ENCODE results near the gene DRD4.

DRD4 gene

GRCh38 chr11:621838-622237, 15.2 kb upstream of the DRD4 start:
- DNase-seq (ENCODE audit: low read depth in 2 of 2) = no peak

GRCh38 chr11:623349-623869, 13.7 kb upstream of the DRD4 start:
- DNase-seq (ENCODE audit: low read depth in 2 of 2) = no peak

GRCh38 chr11:623999-624704, 12.9 kb upstream of the DRD4 start:
- DNase-seq (ENCODE audit: low read depth in 2 of 2) = no peak

GRCh38 chr11:624705-625635, 12.1 kb upstream of the DRD4 start, which contains the start of gene CDHR5:
Gene CDHR5 (minus strand): TSS chr11:624955. CDS start chr11:624902, 53 bp downstream.
- DNase-seq (ENCODE audit: low read depth in 2 of 2) = no peak

- DNase-seq (ENCODE audit: low read depth in 2 of 2) = no peak
Measured at GRCh38 chr11:625636-626268, 11.3 kb upstream of the DRD4 start.

- DNase-seq (ENCODE audit: low read depth in 2 of 2) = no peak
Measured at GRCh38 chr11:626475-627307, 10.4 kb upstream of the DRD4 start, which contains the start of gene SCT. Gene SCT (minus strand): TSS chr11:627181. CDS start chr11:627143, 38 bp downstream.

- DNase-seq (ENCODE audit: low read depth in 2 of 2) = no peak
Measured at GRCh38 chr11:627308-627576, 9.8 kb upstream of the DRD4 start.

GRCh38 chr11:628056-628455, 9.0 kb upstream of the DRD4 start:
- no peak for DNase-seq (ENCODE audit: low read depth in 2 of 2)

GRCh38 chr11:629237-629583, 7.9 kb upstream of the DRD4 start:
- DNase-seq (ENCODE audit: low read depth in 2 of 2) = no peak

- no peak for DNase-seq (ENCODE audit: low read depth in 2 of 2)
Measured at GRCh38 chr11:630871-631270, 6.2 kb upstream of the DRD4 start.

GRCh38 chr11:635945-636510, 1.0 kb upstream of the DRD4 start:
- no peak for DNase-seq (ENCODE audit: low read depth in 2 of 2)

- DNase-seq (ENCODE audit: low read depth in 2 of 2) = no peak
Measured at GRCh38 chr11:637333-637592, 194 bp downstream of the DRD4 start.

- no peak for DNase-seq (ENCODE audit: low read depth in 2 of 2)
Measured at GRCh38 chr11:637593-638521, 788 bp downstream of the DRD4 start.

GRCh38 chr11:638631-639331, 1.7 kb downstream of the DRD4 start:
- no peak for DNase-seq (ENCODE audit: low read depth in 2 of 2)

- no peak for DNase-seq (ENCODE audit: low read depth in 2 of 2)
Measured at GRCh38 chr11:639332-639955, 2.4 kb downstream of the DRD4 start.

- no peak for DNase-seq (ENCODE audit: low read depth in 2 of 2)
Measured at GRCh38 chr11:640021-640706, 3.1 kb downstream of the DRD4 start.

GRCh38 chr11:641806-642370, 4.8 kb downstream of the DRD4 start:
- no peak for DNase-seq (ENCODE audit: low read depth in 2 of 2)

- DNase-seq (ENCODE audit: low read depth in 2 of 2) = no peak
Measured at GRCh38 chr11:643366-643765, 6.3 kb downstream of the DRD4 start.

Data from stimulated activated CD8-positive, alpha-beta memory T cell treated with anti-CD3 and anti-CD28 coated beads, Interleukin-15, amount 100 ng/mL, for 4 hours (primary cell).